GM12878 (cell line): ENCODE data around the gene TMCC3. TPM values are rescaled to one million over a fixed set of nuclear protein-coding genes. Genes with fewer than 3 reads are reported as not detected.
A peak's percentile ranks its signal among the peaks of the same experiment; 100 is the strongest.

Experiments used
- BCL11A ChIP-seq: IDR thresholded peaks from 2 replicates; pipeline ENCODE4 v1.6.1; 2011; ENCODE audit warnings: low read depth, low read length
- BMI1 ChIP-seq: fragments of 450-650 bp; IDR thresholded peaks from 2 replicates; pipeline ENCODE4 v1.6.1; 2016; ENCODE audit warnings: mild to moderate bottlenecking, moderate library complexity, borderline replicate concordance
- CBFB ChIP-seq: IDR thresholded peaks from 2 replicates; pipeline ENCODE4 v1.6.1; 2016; ENCODE audit warnings: antibody characterized with exemption, low read depth
- CEBPB ChIP-seq, 2 experiments: fragments of 150-350 bp in 1 of 2; IDR thresholded peaks; 2 replicates each; pipeline ENCODE4 v1.6.1; 2012 to 2014; ENCODE audit warnings: low read depth in 2 of 2, low read length in 2 of 2, borderline replicate concordance in 1 of 2, inconsistent platforms in 1 of 2
- CREB1 ChIP-seq: IDR thresholded peaks from 2 replicates; pipeline ENCODE4 v1.6.1; 2012; ENCODE audit warnings: low read depth, mild to moderate bottlenecking, inconsistent platforms
- CREM ChIP-seq: IDR thresholded peaks from 2 replicates; pipeline ENCODE4 v1.6.1; 2014; ENCODE audit warnings: antibody characterized with exemption, low read depth
- FOXM1 ChIP-seq: IDR thresholded peaks from 2 replicates; pipeline ENCODE4 v1.6.1; 2012; ENCODE audit warnings: low read depth, mild to moderate bottlenecking, inconsistent platforms, low read length, moderate library complexity
- IKZF2 ChIP-seq, 2 experiments: fragments of 450-650 bp; IDR thresholded peaks; 2 replicates each; pipeline ENCODE4 v1.6.1; 2017; ENCODE audit warnings: mild to moderate bottlenecking in 2 of 2, moderate library complexity in 2 of 2
- JUNB ChIP-seq: IDR thresholded peaks from 2 replicates; pipeline ENCODE4 v1.6.1; 2016; ENCODE audit warnings: antibody characterized with exemption, mild to moderate bottlenecking
- MEF2A ChIP-seq: IDR thresholded peaks from 2 replicates; pipeline ENCODE4 v1.6.1; 2011; ENCODE audit warnings: low read depth, mild to moderate bottlenecking, low read length, moderate library complexity; ENCODE audit not compliant: insufficient read depth
- MEF2B ChIP-seq: fragments of 450-650 bp; IDR thresholded peaks from 2 replicates; pipeline ENCODE4 v1.6.1; 2018; ENCODE audit warnings: mild to moderate bottlenecking, moderate library complexity; ENCODE audit not compliant: partially characterized antibody, poor library complexity, severe bottlenecking
- MTA2 ChIP-seq: fragments of 450-650 bp; IDR thresholded peaks from 2 replicates; pipeline ENCODE4 v1.6.1; 2016; ENCODE audit warnings: low read depth, mild to moderate bottlenecking, moderate library complexity
- NBN ChIP-seq: fragments of 450-650 bp; IDR thresholded peaks from 2 replicates; pipeline ENCODE4 v1.6.1; 2016
- NFIC ChIP-seq: IDR thresholded peaks from 2 replicates; pipeline ENCODE4 v1.6.1; 2012; ENCODE audit warnings: low read depth, mild to moderate bottlenecking, inconsistent platforms, low read length, moderate library complexity
- PAX5 ChIP-seq: IDR thresholded peaks from 2 replicates; pipeline ENCODE4 v1.6.1; 2011; ENCODE audit warnings: low read depth, low read length, borderline replicate concordance
- PML ChIP-seq: IDR thresholded peaks from 2 replicates; pipeline ENCODE4 v1.6.1; 2012; ENCODE audit warnings: low read length, inconsistent platforms
- POLR2A ChIP-seq: IDR thresholded peaks from 2 replicates; pipeline ENCODE4 v1.6.1; 2011; ENCODE audit warnings: low read depth, mild to moderate bottlenecking, low read length
- RB1 ChIP-seq: fragments of 450-650 bp; formaldehyde crosslinking; IDR thresholded peaks from 2 replicates; pipeline ENCODE4 v1.6.1; 2017; ENCODE audit warnings: mild to moderate bottlenecking, borderline replicate concordance
- RCOR1 ChIP-seq: conservative IDR thresholded peaks from 2 replicates; pipeline ENCODE4 v1.6.1; 2012; ENCODE audit warnings: low read depth, low read length, improper control_type of control experiment
- RUNX3 ChIP-seq: IDR thresholded peaks from 2 replicates; pipeline ENCODE4 v1.6.1; 2012; ENCODE audit warnings: low read length, inconsistent platforms
- SIX5 ChIP-seq: IDR thresholded peaks from 2 replicates; pipeline ENCODE4 v1.6.1; 2011; ENCODE audit warnings: mild to moderate bottlenecking, low read depth, low read length, moderate library complexity; ENCODE audit not compliant: severe bottlenecking
- SREBF2 ChIP-seq: IDR thresholded peaks from 2 replicates; pipeline ENCODE4 v1.6.1; 2012; ENCODE audit warnings: mild to moderate bottlenecking, low read length
- STAT3 ChIP-seq: IDR thresholded peaks from 2 replicates; pipeline ENCODE4 v1.6.1; 2011; ENCODE audit warnings: low read depth, low read length, improper control_type of control experiment
- TBL1XR1 ChIP-seq: IDR thresholded peaks from 2 replicates; pipeline ENCODE4 v1.6.1; 2012; ENCODE audit warnings: low read depth, low read length, improper control_type of control experiment
- TCF3 ChIP-seq: IDR thresholded peaks from 2 replicates; pipeline ENCODE4 v1.6.1; 2012; ENCODE audit warnings: low read depth, mild to moderate bottlenecking, low read length, borderline replicate concordance; ENCODE audit not compliant: insufficient read depth
- TCF7 ChIP-seq: IDR thresholded peaks from 2 replicates; pipeline ENCODE4 v1.6.1; 2014; ENCODE audit warnings: antibody characterized with exemption, borderline replicate concordance
- WRNIP1 ChIP-seq: IDR thresholded peaks from 2 replicates; pipeline ENCODE4 v1.6.1; 2011; ENCODE audit warnings: low read depth, low read length, improper control_type of control experiment, borderline replicate concordance
- ZBED1 ChIP-seq: IDR thresholded peaks from 2 replicates; pipeline ENCODE4 v1.6.1; 2016; ENCODE audit warnings: borderline replicate concordance
- ZNF24 ChIP-seq: fragments of 450-650 bp; IDR thresholded peaks from 2 replicates; pipeline ENCODE4 v1.6.1; 2017; ENCODE audit warnings: antibody characterized with exemption, mild to moderate bottlenecking
- ZSCAN29 ChIP-seq: fragments of 450-650 bp; IDR thresholded peaks from 2 replicates; pipeline ENCODE4 v1.6.1; 2017; ENCODE audit warnings: mild to moderate bottlenecking, moderate library complexity
- polyA plus RNA-seq, 11 experiments: library from polyadenylated mRNA; depleted of rRNA in 4 of 11; unstranded in 6 of 11; stranded (reverse) in 5 of 11; fragments of >200 nt; fragmentation: Nextera tagmentation in 4 of 11; fragmentation: Illumina TruSeq in 1 of 11; extraction: Ambion mirVana in 4 of 11; extraction: Trizol in 1 of 11; gene quantifications; 1 replicate in 1 of 11; 2 replicates in 10 of 11; pipeline versions ENCODE4 v1.2.1 to v1.2.3, GENCODE V29; 2011 to 2016; ENCODE audit warnings: inconsistent platforms in 2 of 11, missing spikeins in 2 of 11, low read depth in 1 of 11
- total RNA-seq, 4 experiments: library from RNA; depleted of rRNA in 3 of 4; stranded (reverse); fragments of >200 nt in 3 of 4; fragmentation: Illumina TruSeq in 1 of 4; extraction: Trizol in 1 of 4; gene quantifications; 2 replicates each; pipeline versions ENCODE4 v1.2.1 to v1.2.3, GENCODE V29; 2013 to 2021
- TF ChIP-seq, protein P1 (sequence below): fragments of 450-650 bp; IDR thresholded peaks from 2 replicates; pipeline ENCODE4 v1.6.1; 2016; ENCODE audit warnings: mild to moderate bottlenecking
- TF ChIP-seq, protein P2 (sequence below), 3 experiments: IDR thresholded peaks in 2 of 3; conservative IDR thresholded peaks in 1 of 3; 2 replicates each; pipeline ENCODE4 v1.5.1; 2011; ENCODE audit warnings: low read depth in 3 of 3, low read length in 3 of 3, mild to moderate bottlenecking in 3 of 3, control low read depth in 2 of 3, moderate library complexity in 2 of 3, inconsistent platforms in 1 of 3, mixed read lengths in 1 of 3; ENCODE audit not compliant: control insufficient read depth in 2 of 3, insufficient read depth in 1 of 3; ENCODE audit errors: extremely low read depth in 1 of 3

The TMCC3 gene
- total and polyA plus RNA-seq, 10 of the 15 experiments (the other 5 are each of a cell fraction or from before 2014, with no cell fraction given), result 5.8 to 29.8 (median 12.6) TPM

DNA sequence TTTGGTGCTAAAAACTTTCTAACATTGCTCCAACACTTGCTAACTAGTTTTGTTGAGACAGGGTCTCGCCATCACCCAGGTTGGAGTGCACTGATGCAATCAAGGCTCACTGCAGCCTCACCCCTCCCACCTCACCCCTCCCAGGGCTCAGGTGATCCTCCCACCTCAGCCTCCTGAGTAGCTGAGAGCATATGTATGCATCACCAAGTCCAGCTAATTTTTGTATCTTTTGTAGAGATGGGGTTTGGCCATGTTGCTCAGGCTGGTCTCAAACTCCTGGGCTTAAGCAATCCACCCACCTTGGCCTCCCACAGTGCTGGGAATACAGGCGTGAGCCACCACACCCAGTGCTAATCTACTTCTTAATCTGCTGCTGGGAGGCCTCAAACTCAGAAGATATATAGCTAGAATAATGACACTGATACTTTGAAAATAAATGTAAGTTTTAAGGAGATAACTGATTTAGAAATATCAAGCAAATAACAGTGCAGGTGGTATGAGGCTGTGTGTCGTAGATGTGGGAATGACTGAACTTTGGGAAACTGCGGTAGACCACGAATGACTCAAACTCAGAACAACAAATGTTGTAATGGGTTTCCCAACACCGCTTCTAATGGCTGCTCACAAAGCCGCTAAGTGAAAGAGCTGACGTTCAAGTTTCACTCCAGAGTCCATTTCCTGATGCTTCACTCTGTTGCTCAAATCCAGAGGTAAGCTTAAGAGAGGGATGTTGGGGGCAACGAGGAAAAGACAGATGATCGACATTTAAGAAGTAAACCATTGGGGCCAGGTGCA lies 10.0 kb downstream of the TMCC3 start (continued):
- TF ChIP-seq CREM (peak; percentile 97), MTA2 (peak; percentile 94), PAX5 (peak; percentile 88), SIX5 (peak; percentile 15), PML (peak; percentile 91), NBN (0 out of 2 replicates have a peak, but pooled peaks have one; percentile 55), ZSCAN29 (no peak), SREBF2 (no peak), BMI1 (peak; percentile 68), TCF7 (peak; percentile 70), RB1 (no peak), TBL1XR1 (peak; percentile 62; the same call in 1 of the 2 replicates), CREB1 (peak; percentile 92), STAT3 (0 out of 2 replicates have a peak, but pooled peaks have one; percentile 42), CEBPB (IDR thresholded peaks at IDR 0.05; ENCODE audit: borderline replicate concordance in 1 of 2, low read depth in 2 of 2, low read length in 2 of 2) (peak in 1 of 2 experiments; percentile 99; a peak in 2 of 4 replicates), CBFB (peak; percentile 100), MEF2A (peak; percentile 83), ZBED1 (peak; percentile 98), IKZF2 (IDR thresholded peaks at IDR 0.05) (peak; percentile 99 to 100), TCF3 (peak; percentile 96), FOXM1 (peak; percentile 99), BCL11A (peak; percentile 99), WRNIP1 (no peak), ZNF24 (peak; percentile 70; the same call in 1 of the 2 replicates), RCOR1 (no peak), RUNX3 (peak; percentile 100), JUNB (peak; percentile 100), POLR2A (no peak), NFIC (peak; percentile 100), MEF2B (peak; percentile 48)
- TF ChIP-seq, protein P1, sequence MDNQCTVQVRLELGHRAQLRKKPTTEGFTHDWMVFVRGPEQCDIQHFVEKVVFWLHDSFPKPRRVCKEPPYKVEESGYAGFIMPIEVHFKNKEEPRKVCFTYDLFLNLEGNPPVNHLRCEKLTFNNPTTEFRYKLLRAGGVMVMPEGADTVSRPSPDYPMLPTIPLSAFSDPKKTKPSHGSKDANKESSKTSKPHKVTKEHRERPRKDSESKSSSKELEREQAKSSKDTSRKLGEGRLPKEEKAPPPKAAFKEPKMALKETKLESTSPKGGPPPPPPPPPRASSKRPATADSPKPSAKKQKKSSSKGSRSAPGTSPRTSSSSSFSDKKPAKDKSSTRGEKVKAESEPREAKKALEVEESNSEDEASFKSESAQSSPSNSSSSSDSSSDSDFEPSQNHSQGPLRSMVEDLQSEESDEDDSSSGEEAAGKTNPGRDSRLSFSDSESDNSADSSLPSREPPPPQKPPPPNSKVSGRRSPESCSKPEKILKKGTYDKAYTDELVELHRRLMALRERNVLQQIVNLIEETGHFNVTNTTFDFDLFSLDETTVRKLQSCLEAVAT, result peak; percentile 88
- TF ChIP-seq, protein P2, sequence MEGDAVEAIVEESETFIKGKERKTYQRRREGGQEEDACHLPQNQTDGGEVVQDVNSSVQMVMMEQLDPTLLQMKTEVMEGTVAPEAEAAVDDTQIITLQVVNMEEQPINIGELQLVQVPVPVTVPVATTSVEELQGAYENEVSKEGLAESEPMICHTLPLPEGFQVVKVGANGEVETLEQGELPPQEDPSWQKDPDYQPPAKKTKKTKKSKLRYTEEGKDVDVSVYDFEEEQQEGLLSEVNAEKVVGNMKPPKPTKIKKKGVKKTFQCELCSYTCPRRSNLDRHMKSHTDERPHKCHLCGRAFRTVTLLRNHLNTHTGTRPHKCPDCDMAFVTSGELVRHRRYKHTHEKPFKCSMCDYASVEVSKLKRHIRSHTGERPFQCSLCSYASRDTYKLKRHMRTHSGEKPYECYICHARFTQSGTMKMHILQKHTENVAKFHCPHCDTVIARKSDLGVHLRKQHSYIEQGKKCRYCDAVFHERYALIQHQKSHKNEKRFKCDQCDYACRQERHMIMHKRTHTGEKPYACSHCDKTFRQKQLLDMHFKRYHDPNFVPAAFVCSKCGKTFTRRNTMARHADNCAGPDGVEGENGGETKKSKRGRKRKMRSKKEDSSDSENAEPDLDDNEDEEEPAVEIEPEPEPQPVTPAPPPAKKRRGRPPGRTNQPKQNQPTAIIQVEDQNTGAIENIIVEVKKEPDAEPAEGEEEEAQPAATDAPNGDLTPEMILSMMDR (IDR thresholded peaks at IDR 0.05 in 2 of 3, conservative IDR thresholded peaks at IDR 0.05 in 1 of 3; ENCODE audit: control insufficient read depth in 2 of 3, extremely low read depth in 1 of 3, insufficient read depth in 1 of 3, low read depth in 3 of 3, low read length in 3 of 3), result no peak
